ENCODE data around the gene CRABP2. TPM values are rescaled to one million over a fixed set of nuclear protein-coding genes. Genes with fewer than 3 reads are reported as not detected.

The CRABP2 gene
- total and polyA plus RNA-seq, 2 experiments from 2014 or later: 45.9 to 137 TPM

DNA sequence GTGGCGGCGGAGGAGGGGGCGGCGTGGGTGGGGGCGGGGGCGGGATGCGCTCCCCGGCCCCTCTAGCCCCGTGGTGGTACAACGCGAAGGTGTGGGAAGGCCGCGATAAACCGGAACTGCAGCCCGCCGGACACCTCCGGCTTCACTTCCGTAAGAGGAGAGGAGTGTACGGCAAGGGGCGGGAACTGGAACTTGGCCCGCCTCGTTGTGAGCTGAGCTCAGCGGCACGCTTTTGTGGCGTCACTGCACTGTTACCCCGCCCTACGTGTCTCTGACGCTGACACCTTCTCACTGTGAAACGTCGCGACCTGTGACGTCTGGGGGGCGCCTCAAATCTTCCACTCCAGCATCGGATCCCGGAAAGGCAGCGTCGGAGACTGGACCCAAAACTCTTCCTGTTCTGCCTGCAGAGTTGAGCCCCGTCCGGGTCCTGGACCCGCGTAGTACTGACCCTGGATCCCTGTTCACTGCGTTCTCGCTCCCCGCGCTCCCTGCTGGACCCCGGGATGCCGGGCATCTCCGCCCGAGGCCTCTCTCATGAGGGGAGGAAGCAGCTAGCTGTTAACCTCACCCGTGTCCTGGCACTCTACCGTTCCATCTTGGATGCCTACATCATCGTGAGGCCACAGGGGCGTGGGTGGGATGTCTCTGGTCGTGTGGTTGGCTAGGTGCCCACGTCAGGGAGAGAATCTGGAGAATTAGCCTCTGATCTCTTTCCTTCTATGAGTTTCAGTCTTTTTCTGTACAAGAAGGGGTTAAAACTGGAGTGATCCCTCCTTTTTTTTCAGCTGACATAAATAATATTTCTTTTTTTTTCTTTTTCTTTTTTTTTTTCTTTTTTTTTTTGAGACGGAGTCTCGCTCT, 23.4 kb upstream of the CRABP2 start, which contains the start of gene ISG20L2:
Gene ISG20L2, minus strand, starts transcription at position 168 of the 864 bp plus-strand sequence. CDS start 1,114 bp downstream, outside the sequence.
- peak; percentile 99 for DNase-seq (ENCODE audit: low spot score)
- Histone ChIP-seq H2AFZ (peak within 1 kb of the TSS; percentile 64; the same call in 1 of the 2 replicates), H3K4me2 (peak within 1 kb of the TSS; percentile 95), H3K36me3 (ENCODE audit: insufficient read depth) (peaks cover 8% of the 10 kb centered on the region), H3F3A (replicated peaks; ENCODE audit: low read depth) (peaks cover 32% of the 10 kb centered on the region; the same call in 1 of the 2 replicates), H3K4me3 (peak within 1 kb of the TSS; percentile 96), H3K27ac (ENCODE audit: low read depth) (peak within 1 kb of the TSS; percentile 90), H3K27me3 (ENCODE audit: insufficient read depth) (no peaks in the 10 kb centered on the region), H3K9me2 (ENCODE audit: insufficient read depth) (no peaks in the 10 kb centered on the region), H3K4me1 (ENCODE audit: insufficient read depth) (peaks cover 28% of the 10 kb centered on the region), H3K79me2 (replicated peaks; ENCODE audit: insufficient read depth) (peaks cover 56% of the 10 kb centered on the region), H4K20me1 (replicated peaks; ENCODE audit: insufficient read depth) (peaks cover 31% of the 10 kb centered on the region)
- Mint-ChIP-seq H3K27me3 (ENCODE audit: insufficient read depth, low read depth, poor library complexity) (peaks cover 5% of the 10 kb centered on the region), H3K27ac (peak within 1 kb of the TSS; percentile 97), H3K4me3 (no peak within 1 kb of the TSS; the same call in 2 of the 3 replicates), H3K36me3 (ENCODE audit: low read depth) (peaks cover 15% of the 10 kb centered on the region), H3K4me1 (peaks cover 13% of the 10 kb centered on the region), H3K9me3 (no peaks in the 10 kb centered on the region)
- peak; percentile 87 for ATAC-seq
- TF ChIP-seq NANOG (IDR thresholded peaks at IDR 0.05; ENCODE audit: borderline replicate concordance): no peak
- TF ChIP-seq EZH2 (IDR thresholded peaks at IDR 0.05; ENCODE audit: low read depth, unreplicated experiment): no peak
- peak; percentile 98 for TF ChIP-seq CREB1 (CRISPR knock-in tag; IDR thresholded peaks at IDR 0.05; ENCODE audit: low read depth)
- TF ChIP-seq POLR2AphosphoS5 (IDR thresholded peaks at IDR 0.05; ENCODE audit: low read depth): peak; percentile 63; the same call in 1 of the 2 replicates

DNA sequence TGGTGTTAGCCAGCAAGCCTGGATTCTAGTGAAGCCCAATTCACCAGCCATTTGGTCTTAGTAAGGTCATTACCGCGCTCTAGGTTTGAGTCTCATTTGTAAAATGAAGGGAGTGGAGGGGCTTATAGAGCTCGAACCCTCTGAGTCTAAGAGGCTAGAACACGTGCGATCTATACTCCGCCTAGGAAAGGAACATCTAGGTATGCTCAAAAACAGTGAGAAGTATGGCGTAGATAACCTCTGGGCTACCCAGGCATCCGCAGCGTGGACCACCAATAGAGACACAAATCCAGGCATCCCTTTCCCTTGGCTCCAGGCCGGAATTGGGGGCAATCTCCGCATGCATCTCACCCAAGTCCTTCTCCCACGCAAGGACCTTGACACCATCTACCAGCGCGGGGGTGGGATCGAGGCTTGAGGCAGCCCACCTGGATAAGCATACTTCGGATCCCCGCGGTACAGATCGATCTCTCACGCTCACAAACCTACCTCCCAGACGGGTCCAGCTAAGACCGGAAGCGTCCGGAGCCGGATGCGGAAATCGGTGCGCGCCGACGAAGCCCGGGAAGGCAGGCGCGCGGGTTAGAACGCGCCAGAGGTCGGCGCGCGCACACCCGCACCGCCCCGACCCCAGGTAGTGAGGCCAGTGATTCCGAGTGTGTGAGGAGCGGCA, 22.7 kb upstream of the CRABP2 start, which contains the start of gene METTL25B:
Gene METTL25B, plus strand, starts transcription at position 544 of the 673 bp plus-strand sequence. CDS start 636 bp downstream, outside the sequence.
- no peaks in the 10 kb centered on the region for H3K9me2 ChIP-seq (ENCODE audit: insufficient read depth)
- H3K27ac ChIP-seq (ENCODE audit: low read depth): peak within 1 kb of the TSS; percentile 90
- peaks cover 14% of the 10 kb centered on the region for H3K36me3 ChIP-seq (ENCODE audit: insufficient read depth)
- TF ChIP-seq, protein P1, sequence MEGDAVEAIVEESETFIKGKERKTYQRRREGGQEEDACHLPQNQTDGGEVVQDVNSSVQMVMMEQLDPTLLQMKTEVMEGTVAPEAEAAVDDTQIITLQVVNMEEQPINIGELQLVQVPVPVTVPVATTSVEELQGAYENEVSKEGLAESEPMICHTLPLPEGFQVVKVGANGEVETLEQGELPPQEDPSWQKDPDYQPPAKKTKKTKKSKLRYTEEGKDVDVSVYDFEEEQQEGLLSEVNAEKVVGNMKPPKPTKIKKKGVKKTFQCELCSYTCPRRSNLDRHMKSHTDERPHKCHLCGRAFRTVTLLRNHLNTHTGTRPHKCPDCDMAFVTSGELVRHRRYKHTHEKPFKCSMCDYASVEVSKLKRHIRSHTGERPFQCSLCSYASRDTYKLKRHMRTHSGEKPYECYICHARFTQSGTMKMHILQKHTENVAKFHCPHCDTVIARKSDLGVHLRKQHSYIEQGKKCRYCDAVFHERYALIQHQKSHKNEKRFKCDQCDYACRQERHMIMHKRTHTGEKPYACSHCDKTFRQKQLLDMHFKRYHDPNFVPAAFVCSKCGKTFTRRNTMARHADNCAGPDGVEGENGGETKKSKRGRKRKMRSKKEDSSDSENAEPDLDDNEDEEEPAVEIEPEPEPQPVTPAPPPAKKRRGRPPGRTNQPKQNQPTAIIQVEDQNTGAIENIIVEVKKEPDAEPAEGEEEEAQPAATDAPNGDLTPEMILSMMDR (conservative IDR thresholded peaks at IDR 0.05; ENCODE audit: low read depth in 2 of 2): no peak
- peak; percentile 61; the same call in 1 of the 2 replicates for TF ChIP-seq POLR2AphosphoS5 (IDR thresholded peaks at IDR 0.05; ENCODE audit: low read depth)
- peak; percentile 52 for TF ChIP-seq CREB1 (CRISPR knock-in tag; IDR thresholded peaks at IDR 0.05; ENCODE audit: low read depth)
- Mint-ChIP-seq H3K36me3 (ENCODE audit: low read depth) (peaks cover 21% of the 10 kb centered on the region), H3K27me3 (ENCODE audit: insufficient read depth, low read depth, poor library complexity) (peaks cover 5% of the 10 kb centered on the region), H3K9me3 (no peaks in the 10 kb centered on the region), H3K4me1 (peaks cover 13% of the 10 kb centered on the region), H3K27ac (peak within 1 kb of the TSS; percentile 97), H3K4me3 (no peak within 1 kb of the TSS; the same call in 2 of the 3 replicates)
- H2AFZ ChIP-seq: peak within 1 kb of the TSS; percentile 64; the same call in 1 of the 2 replicates
- DNase-seq (ENCODE audit: low spot score) (peak; percentile 93), ATAC-seq (peak; percentile 75)
- H3F3A ChIP-seq (replicated peaks; ENCODE audit: low read depth): peaks cover 34% of the 10 kb centered on the region; the same call in 1 of the 2 replicates
- H3K4me1 ChIP-seq (ENCODE audit: insufficient read depth): peaks cover 28% of the 10 kb centered on the region
- H4K20me1 ChIP-seq (replicated peaks; ENCODE audit: insufficient read depth): peaks cover 38% of the 10 kb centered on the region
- peak within 1 kb of the TSS; percentile 96 for H3K4me3 ChIP-seq
- no peaks in the 10 kb centered on the region for H3K27me3 ChIP-seq (ENCODE audit: insufficient read depth)
- peak within 1 kb of the TSS; percentile 95 for H3K4me2 ChIP-seq
- H3K79me2 ChIP-seq (replicated peaks; ENCODE audit: insufficient read depth): peaks cover 64% of the 10 kb centered on the region
